Muscle of leg (tissue), 11 donors: ENCODE results near the gene PDCD6IP. TPM values are rescaled to one million over a fixed set of nuclear protein-coding genes. Genes with fewer than 3 reads are reported as not detected.

Experiments used
- DNase-seq: peaks from one replicate; pipeline ENCODE4 v3.0.0; 2013
- H3K27ac ChIP-seq: one replicate; pipeline ENCODE4 v1.5.1; 2013; ENCODE audit warnings: mild to moderate bottlenecking, low read length, control low read depth
- H3K27me3 ChIP-seq: one replicate; pipeline ENCODE4 v1.6.1; 2013; ENCODE audit warnings: low read length; ENCODE audit not compliant: control insufficient read depth, insufficient read depth
- H3K36me3 ChIP-seq: one replicate; pipeline ENCODE4 v1.6.1; 2013; ENCODE audit warnings: low read length; ENCODE audit not compliant: control insufficient read depth, insufficient read depth
- H3K4me1 ChIP-seq: one replicate; pipeline ENCODE4 v1.6.1; 2013; ENCODE audit warnings: low read length; ENCODE audit not compliant: control insufficient read depth, insufficient read depth
- H3K4me3 ChIP-seq: one replicate; pipeline ENCODE4 v1.5.1; 2013; ENCODE audit warnings: low read length, control low read depth
- H3K9me3 ChIP-seq: replicated peaks from 2 replicates; pipeline ENCODE4 v1.6.1; 2013; ENCODE audit warnings: low read depth, low read length; ENCODE audit not compliant: control insufficient read depth
- WGBS: methylation state at CpG from one replicate; pipeline ENCODE4 v1.1.5; 2013; ENCODE audit warnings: missing lambda C conversion rate; ENCODE audit not compliant: insufficient coverage; 5-methylcytosine and 5-hydroxymethylcytosine counted together
- polyA plus RNA-seq, 8 donors: library from polyadenylated mRNA; unstranded; fragments of 120-200 nt; gene quantifications; one replicate each; pipeline versions ENCODE4 v1.2.1 to v1.2.3, GENCODE V29; 2013; ENCODE audit warnings: inconsistent platforms in 1 of 8, low replicate concordance in 1 of 8; ENCODE audit not compliant: insufficient read length in 8 of 8, insufficient read depth in 1 of 8
- total RNA-seq: library from RNA; stranded (reverse); fragments of 120-200 nt; gene quantifications from one replicate; pipeline ENCODE4 v1.2.4, GENCODE V29; 2013

The PDCD6IP gene
- total and polyA plus RNA-seq, 9 donors = 67.2 to 101 (median 93.0) TPM

DNA sequence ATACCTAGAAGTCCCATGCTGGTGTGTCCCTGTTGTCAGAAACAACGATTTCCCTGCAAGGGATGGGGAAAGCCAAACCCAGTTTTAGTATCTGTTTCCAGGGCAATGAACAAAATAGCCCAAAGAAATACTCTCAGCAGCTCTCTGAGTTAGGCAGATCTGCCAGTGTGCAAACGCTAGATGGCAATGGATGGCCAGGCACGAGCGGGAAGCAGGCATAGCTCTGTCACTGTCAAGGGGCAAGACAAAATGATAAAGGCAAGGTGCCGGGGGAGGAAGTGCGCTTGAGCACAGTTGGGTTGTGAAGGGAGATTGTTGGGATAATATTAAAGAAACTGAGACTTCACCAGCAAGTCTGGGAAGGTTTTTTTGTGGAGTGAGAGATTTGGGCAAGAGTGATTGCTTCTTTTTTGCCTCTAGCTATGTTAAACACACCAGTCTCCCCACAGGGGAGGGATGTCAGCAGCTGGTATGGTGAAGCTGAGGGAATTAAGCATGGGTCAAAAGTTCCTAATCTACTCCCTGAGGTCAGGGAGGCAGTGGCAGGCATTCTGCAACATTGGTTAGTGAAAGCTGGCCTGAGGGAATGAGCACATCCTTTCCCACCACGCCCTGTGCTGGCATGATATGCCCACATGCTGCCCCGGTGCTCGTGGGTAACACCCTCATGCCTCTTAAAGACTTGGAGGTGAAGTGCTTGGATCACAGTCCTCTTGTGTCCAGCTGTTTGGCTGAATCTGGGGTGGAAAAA lies 117.5 kb downstream of the PDCD6IP start:
- Histone ChIP-seq H3K27me3 (no peaks in the 10 kb centered on the region), H3K4me1 (no peaks in the 10 kb centered on the region), H3K27ac (no peak overlapping the region), H3K36me3 (no peaks in the 10 kb centered on the region), H3K9me3 (no peaks in the 10 kb centered on the region), H3K4me3 (no peak overlapping the region)
- 37% methylated on average over 5 of the region's 9 CpGs for WGBS
- DNase-seq = peak; percentile 15

DNA sequence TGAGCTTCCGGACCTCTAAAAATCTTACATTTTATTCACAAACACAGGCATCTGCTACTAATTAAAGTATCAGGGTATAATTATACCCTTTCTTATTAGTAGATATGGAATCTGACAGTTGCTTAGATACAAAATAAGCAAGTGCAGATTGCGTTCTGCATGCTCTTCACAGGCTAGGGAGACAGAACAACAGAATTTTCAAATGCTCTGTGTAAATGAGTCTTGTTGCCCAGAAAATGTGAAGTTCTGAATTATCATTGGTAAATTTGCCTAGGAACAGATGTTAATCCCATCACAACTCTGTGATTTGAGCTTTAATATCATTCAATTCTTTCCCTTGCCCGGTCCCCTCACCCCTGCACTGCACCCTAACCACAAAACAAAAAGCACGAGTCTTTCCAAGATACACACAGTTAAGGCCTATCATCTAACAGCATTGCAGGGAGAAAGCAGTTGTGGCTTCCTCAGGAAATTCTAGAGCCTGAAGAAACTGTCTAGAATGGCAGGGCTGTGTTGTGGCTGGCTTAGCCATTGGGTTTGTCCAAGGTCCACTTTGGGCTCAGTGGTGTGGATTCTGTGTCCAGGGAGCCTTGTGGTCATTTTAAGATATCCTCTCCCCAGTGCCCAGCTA lies 119.8 kb downstream of the PDCD6IP start:
- no peaks in the 10 kb centered on the region for H3K9me3 ChIP-seq
- H3K27ac ChIP-seq = no peak overlapping the region
- no peak overlapping the region for H3K4me3 ChIP-seq
- H3K36me3 ChIP-seq = no peaks in the 10 kb centered on the region
- H3K4me1 ChIP-seq = no peaks in the 10 kb centered on the region
- no CpG with 5 or more reads among the region's 4 CpGs for WGBS
- no peaks in the 10 kb centered on the region for H3K27me3 ChIP-seq
- no peak for DNase-seq

Other genes with a start within 250 kb of the PDCD6IP start
- gene CLASP2, start 80.4 kb upstream of the PDCD6IP start, total RNA-seq = 68.7 TPM
- 10 to 100 TPM; 33.5 to 49.8 (median 39.9) TPM for gene CLASP2, start 80.4 kb upstream of the PDCD6IP start, polyA plus RNA-seq